ENCODE measurements around the gene KAZN. TPM values are rescaled to one million over a fixed set of nuclear protein-coding genes. Genes with fewer than 3 reads are reported as not detected.

The KAZN gene
- total RNA-seq, 2 donors from 2014 or later = 3.4 to 12.2 TPM

DNA sequence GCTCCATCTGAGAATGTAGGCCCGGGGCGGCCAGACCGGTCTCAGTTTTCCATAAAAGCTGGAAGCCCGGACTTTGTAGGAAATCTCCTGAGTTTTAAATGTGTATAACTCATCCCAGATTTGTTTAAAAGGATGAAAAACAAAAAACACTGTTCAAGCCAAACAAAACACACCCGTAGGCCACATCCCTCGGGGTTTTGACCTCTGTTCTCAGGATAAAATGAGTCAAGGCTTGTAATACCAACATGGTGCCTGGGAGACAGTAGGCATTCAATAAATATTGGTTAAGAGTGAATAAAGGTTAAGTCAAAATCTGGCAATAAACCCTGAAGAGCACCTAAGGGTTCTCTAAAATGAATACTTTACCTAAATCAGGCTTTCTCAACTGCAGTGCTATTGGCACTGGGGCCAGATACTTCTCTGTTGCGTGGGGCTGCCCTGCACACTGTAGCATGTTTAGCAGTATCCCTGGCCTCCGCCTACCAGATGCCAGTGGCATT lies 55.0 kb downstream of the KAZN start:
- WGBS, 2 donors = 69 to 81% methylated on average over 8 of the region's 8 CpGs
- no peak overlapping the region for H3K27ac ChIP-seq
- intact Hi-C loops (cut with DNase I) = no loop called here

DNA sequence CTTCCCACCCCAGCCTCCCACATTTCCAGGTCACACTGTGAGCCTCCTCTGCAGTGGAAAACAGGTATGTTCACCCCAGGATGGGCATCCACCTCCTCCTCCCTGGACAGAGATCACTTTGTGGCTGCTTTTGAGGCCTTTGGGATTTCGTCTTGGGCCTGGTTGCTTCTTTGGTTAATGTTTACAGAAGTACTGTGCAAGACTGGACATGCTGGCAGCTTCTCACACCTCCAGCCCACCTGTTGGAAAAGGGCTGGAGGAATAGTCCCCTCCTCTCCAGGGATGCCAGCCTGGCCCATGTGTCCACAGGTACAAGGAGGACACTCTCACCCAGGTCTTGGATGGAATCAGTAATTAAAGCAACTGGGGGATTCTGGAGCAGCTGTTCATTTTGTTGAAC lies 56.1 kb downstream of the KAZN start:
- TF ChIP-seq, protein P1, sequence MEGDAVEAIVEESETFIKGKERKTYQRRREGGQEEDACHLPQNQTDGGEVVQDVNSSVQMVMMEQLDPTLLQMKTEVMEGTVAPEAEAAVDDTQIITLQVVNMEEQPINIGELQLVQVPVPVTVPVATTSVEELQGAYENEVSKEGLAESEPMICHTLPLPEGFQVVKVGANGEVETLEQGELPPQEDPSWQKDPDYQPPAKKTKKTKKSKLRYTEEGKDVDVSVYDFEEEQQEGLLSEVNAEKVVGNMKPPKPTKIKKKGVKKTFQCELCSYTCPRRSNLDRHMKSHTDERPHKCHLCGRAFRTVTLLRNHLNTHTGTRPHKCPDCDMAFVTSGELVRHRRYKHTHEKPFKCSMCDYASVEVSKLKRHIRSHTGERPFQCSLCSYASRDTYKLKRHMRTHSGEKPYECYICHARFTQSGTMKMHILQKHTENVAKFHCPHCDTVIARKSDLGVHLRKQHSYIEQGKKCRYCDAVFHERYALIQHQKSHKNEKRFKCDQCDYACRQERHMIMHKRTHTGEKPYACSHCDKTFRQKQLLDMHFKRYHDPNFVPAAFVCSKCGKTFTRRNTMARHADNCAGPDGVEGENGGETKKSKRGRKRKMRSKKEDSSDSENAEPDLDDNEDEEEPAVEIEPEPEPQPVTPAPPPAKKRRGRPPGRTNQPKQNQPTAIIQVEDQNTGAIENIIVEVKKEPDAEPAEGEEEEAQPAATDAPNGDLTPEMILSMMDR (IDR thresholded peaks at IDR 0.05) = no peak
- TF ChIP-seq POLR2A (IDR thresholded peaks at IDR 0.05) = no peak
- ATAC-seq (no peak), DNase-seq (no peak)
- Histone ChIP-seq H3K4me1 (no peaks in the 10 kb centered on the region), H3K9me3 (no peaks in the 10 kb centered on the region), H3K27ac (no peak overlapping the region), H3K4me3 (no peak overlapping the region), H3K27me3 (no peaks in the 10 kb centered on the region), H3K36me3 (replicated peaks in 1 of 2; ENCODE audit: insufficient read depth in 1 of 2, low read depth in 2 of 2) (no peaks in the 10 kb centered on the region)
- WGBS, 2 donors = 44 to 45% methylated on average over 1 of the region's 1 CpG
- intact Hi-C loops (cut with DNase I) = no loop called here

More for the DNA sequence above, 55.0 kb downstream of the KAZN start:
- H3K36me3 ChIP-seq (replicated peaks in 1 of 2; ENCODE audit: insufficient read depth in 1 of 2, low read depth in 2 of 2) = no peaks in the 10 kb centered on the region
- ATAC-seq (no peak), DNase-seq (no peak)
- H3K4me1 ChIP-seq = no peaks in the 10 kb centered on the region
- no peaks in the 10 kb centered on the region for H3K27me3 ChIP-seq
- no peak overlapping the region for H3K4me3 ChIP-seq
- no peaks in the 10 kb centered on the region for H3K9me3 ChIP-seq
- TF ChIP-seq POLR2A (IDR thresholded peaks at IDR 0.05) = no peak
- TF ChIP-seq, protein P1 (IDR thresholded peaks at IDR 0.05) = no peak

DNA sequence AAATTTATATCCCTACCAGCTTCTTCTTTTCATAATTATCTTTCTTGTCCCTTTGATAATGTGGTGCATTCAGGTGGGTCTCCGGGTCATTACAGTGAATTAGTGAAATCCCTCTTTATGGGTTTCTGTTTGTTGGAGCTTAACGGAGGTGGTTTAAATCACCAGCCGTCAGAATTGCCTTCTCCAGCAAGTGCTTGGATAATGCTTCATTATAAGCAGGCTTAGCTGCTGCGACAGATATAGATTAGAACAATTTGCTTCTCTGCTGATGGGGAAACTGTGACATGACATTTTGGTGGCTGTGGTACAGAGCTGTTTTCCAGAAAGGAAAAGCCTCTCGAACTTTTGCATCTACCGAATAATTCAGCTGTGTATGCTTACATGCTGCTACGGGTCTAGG lies 56.9 kb downstream of the KAZN start:
- no peak overlapping the region for H3K4me3 ChIP-seq
- no peaks in the 10 kb centered on the region for H3K4me1 ChIP-seq
- no peaks in the 10 kb centered on the region for H3K36me3 ChIP-seq (replicated peaks in 1 of 2; ENCODE audit: insufficient read depth in 1 of 2, low read depth in 2 of 2)
- DNase-seq (no peak), ATAC-seq (no peak)
- no peaks in the 10 kb centered on the region for H3K27me3 ChIP-seq
- intact Hi-C loops (cut with DNase I) = no loop called here
- no peak for TF ChIP-seq POLR2A (IDR thresholded peaks at IDR 0.05)
- TF ChIP-seq, protein P1 (IDR thresholded peaks at IDR 0.05) = no peak
- no peak overlapping the region for H3K27ac ChIP-seq
- WGBS, 2 donors = 57 to 78% methylated on average over 7 of the region's 7 CpGs
- no peaks in the 10 kb centered on the region for H3K9me3 ChIP-seq

GRCh38 chr1:14656384-14656937 lies 58.0 kb downstream of the KAZN start:
- intact Hi-C loops (cut with DNase I) = no loop called here
- TF ChIP-seq, protein P1 (IDR thresholded peaks at IDR 0.05) = no peak
- no peak for TF ChIP-seq POLR2A (IDR thresholded peaks at IDR 0.05)
- no peaks in the 10 kb centered on the region for H3K36me3 ChIP-seq (replicated peaks in 1 of 2; ENCODE audit: insufficient read depth in 1 of 2, low read depth in 2 of 2)
- no peaks in the 10 kb centered on the region for H3K27me3 ChIP-seq
- no peaks in the 10 kb centered on the region for H3K4me1 ChIP-seq
- H3K9me3 ChIP-seq = no peaks in the 10 kb centered on the region
- WGBS, 2 donors = 72 to 82% methylated on average over 13 of the region's 13 CpGs
- ATAC-seq = no peak
- DNase-seq = no peak
- H3K4me3 ChIP-seq = no peak overlapping the region
- H3K27ac ChIP-seq = no peak overlapping the region

- Histone ChIP-seq H3K4me3 (no peak overlapping the region), H3K36me3 (replicated peaks in 1 of 2; ENCODE audit: insufficient read depth in 1 of 2, low read depth in 2 of 2) (no peaks in the 10 kb centered on the region), H3K4me1 (no peaks in the 10 kb centered on the region), H3K9me3 (no peaks in the 10 kb centered on the region), H3K27me3 (no peaks in the 10 kb centered on the region), H3K27ac (no peak overlapping the region)
- no peak for DNase-seq
- intact Hi-C loops (cut with DNase I) = no loop called here
- TF ChIP-seq, protein P1 (IDR thresholded peaks at IDR 0.05) = no peak
- TF ChIP-seq POLR2A (IDR thresholded peaks at IDR 0.05) = no peak
- WGBS, 2 donors = 63 to 65% methylated on average over 6 of the region's 6 CpGs
- no peak for ATAC-seq
Observed at GRCh38 chr1:14658642-14659041, 60.2 kb downstream of the KAZN start.

Measured in body of pancreas (tissue), 4 donors.